Measurements from ENCODE around the gene SDHB. TPM values are rescaled to one million over a fixed set of nuclear protein-coding genes. Genes with fewer than 3 reads are reported as not detected.

SDHB gene
- 100 to 1,000 TPM; 209 to 255 (median 239) TPM for total RNA-seq
- 311 TPM for polyA plus RNA-seq
- long read RNA-seq, donor 1, transcript SDHB-201 (8 exons, 1,153 nt) = major isoform, 202 of 218 reads
- long read RNA-seq, donor 1, partial matches to known transcripts = 10 of 218 reads
- long read RNA-seq, donor 1, other reads (novel, unspliced or antisense) = 5 of 218 reads
- long read RNA-seq, donor 2, transcript SDHB-201 (8 exons, 1,153 nt) = major isoform, 114 of 124 reads
- long read RNA-seq, donor 2, partial matches to known transcripts = 8 of 124 reads
- long read RNA-seq, donor 2, other reads (novel, unspliced or antisense) = 1 of 124 reads
- long read RNA-seq, donor 3, transcript SDHB-201 (8 exons, 1,153 nt) = major isoform, 224 of 241 reads
- long read RNA-seq, donor 3, partial matches to known transcripts = 12 of 241 reads
- long read RNA-seq, donor 3, other reads (novel, unspliced or antisense) = 5 of 241 reads
- long read RNA-seq, donor 4, transcript SDHB-201 (8 exons, 1,153 nt) = major isoform, 103 of 105 reads
- long read RNA-seq, donor 4, partial matches to known transcripts = 2 of 105 reads
- long read RNA-seq, donor 4, other reads (novel, unspliced or antisense) = 0 of 105 reads

GRCh38 chr1:17053685-17054410 lies at the start of gene SDHB:
Gene SDHB (minus strand): TSS chr1:17054032. CDS start chr1:17054019, 13 bp downstream.
- peak within 1 kb of the TSS; percentile 96 for H3K27ac ChIP-seq (ENCODE audit: low read length)
- WGBS = under 1% methylated on average over 44 of the region's 44 CpGs
- DNase-seq = peak; percentile 98 to 99 (median 99)
- no peaks in the 10 kb centered on the region for H3K9me3 ChIP-seq (ENCODE audit: control insufficient read depth, low read length)
- peak; percentile 99 for ATAC-seq
- intact Hi-C loops (cut with DNase I) = loop anchor here in 1 of 4 donors (5.0 kb wide), 1 partner anchor 37 kb away; no protein-coding TSS in a partner anchor
- peak within 1 kb of the TSS; percentile 84 for H3K4me3 ChIP-seq (ENCODE audit: low read length)
- H3K4me1 ChIP-seq (ENCODE audit: control insufficient read depth, insufficient read depth, low read length) = no peaks in the 10 kb centered on the region
- H3K27me3 ChIP-seq (ENCODE audit: control insufficient read depth, insufficient read depth) = no peaks in the 10 kb centered on the region

GRCh38 chr1:17102232-17102631 lies 48.4 kb upstream of the SDHB start:
- DNase-seq = no peak
- no peak overlapping the region for H3K27ac ChIP-seq (ENCODE audit: low read length)
- WGBS = 84% methylated on average over 2 of the region's 2 CpGs

GRCh38 chr1:17101261-17101660 lies 47.4 kb upstream of the SDHB start:
- ATAC-seq = no peak
- DNase-seq = no peak
- Histone ChIP-seq H3K9me3 (ENCODE audit: control insufficient read depth, low read length) (no peaks in the 10 kb centered on the region), H3K27ac (ENCODE audit: low read length) (no peak overlapping the region), H3K27me3 (ENCODE audit: control insufficient read depth, insufficient read depth) (no peaks in the 10 kb centered on the region), H3K4me3 (ENCODE audit: low read length) (no peak overlapping the region), H3K4me1 (ENCODE audit: control insufficient read depth, insufficient read depth, low read length) (no peaks in the 10 kb centered on the region)
- intact Hi-C loops (cut with DNase I) = no loop called here
- 68% methylated on average over 4 of the region's 4 CpGs for WGBS

More at GRCh38 chr1:17102232-17102631, 48.4 kb upstream of the SDHB start:
- Histone ChIP-seq H3K4me1 (ENCODE audit: control insufficient read depth, insufficient read depth, low read length) (no peaks in the 10 kb centered on the region), H3K4me3 (ENCODE audit: low read length) (no peak overlapping the region), H3K27me3 (ENCODE audit: control insufficient read depth, insufficient read depth) (no peaks in the 10 kb centered on the region), H3K9me3 (ENCODE audit: control insufficient read depth, low read length) (no peaks in the 10 kb centered on the region)
- no peak for ATAC-seq
- intact Hi-C loops (cut with DNase I) = no loop called here

GRCh38 chr1:17099616-17100340 lies 45.9 kb upstream of the SDHB start:
- H3K9me3 ChIP-seq (ENCODE audit: control insufficient read depth, low read length) = no peaks in the 10 kb centered on the region
- ATAC-seq (no peak), DNase-seq (no peak)
- H3K27ac ChIP-seq (ENCODE audit: low read length) = no peak overlapping the region
- intact Hi-C loops (cut with DNase I) = no loop called here
- no peaks in the 10 kb centered on the region for H3K4me1 ChIP-seq (ENCODE audit: control insufficient read depth, insufficient read depth, low read length)
- H3K27me3 ChIP-seq (ENCODE audit: control insufficient read depth, insufficient read depth) = no peaks in the 10 kb centered on the region
- H3K4me3 ChIP-seq (ENCODE audit: low read length) = no peak overlapping the region
- WGBS = 73% methylated on average over 10 of the region's 10 CpGs

GRCh38 chr1:17098446-17099317 lies 44.9 kb upstream of the SDHB start:
- Histone ChIP-seq H3K4me3 (ENCODE audit: low read length) (no peak overlapping the region), H3K4me1 (ENCODE audit: control insufficient read depth, insufficient read depth, low read length) (no peaks in the 10 kb centered on the region), H3K27ac (ENCODE audit: low read length) (no peak overlapping the region), H3K9me3 (ENCODE audit: control insufficient read depth, low read length) (no peaks in the 10 kb centered on the region), H3K27me3 (ENCODE audit: control insufficient read depth, insufficient read depth) (no peaks in the 10 kb centered on the region)
- ATAC-seq (no peak), DNase-seq (no peak)
- 56% methylated on average over 13 of the region's 13 CpGs for WGBS
- intact Hi-C loops (cut with DNase I) = no loop called here

GRCh38 chr1:17097787-17098186 lies 44.0 kb upstream of the SDHB start:
- H3K27me3 ChIP-seq (ENCODE audit: control insufficient read depth, insufficient read depth) = no peaks in the 10 kb centered on the region
- H3K9me3 ChIP-seq (ENCODE audit: control insufficient read depth, low read length) = no peaks in the 10 kb centered on the region
- H3K27ac ChIP-seq (ENCODE audit: low read length) = no peak overlapping the region
- DNase-seq (no peak), ATAC-seq (no peak)
- H3K4me1 ChIP-seq (ENCODE audit: control insufficient read depth, insufficient read depth, low read length) = no peaks in the 10 kb centered on the region
- 55% methylated on average over 14 of the region's 14 CpGs for WGBS
- intact Hi-C loops (cut with DNase I) = no loop called here
- no peak overlapping the region for H3K4me3 ChIP-seq (ENCODE audit: low read length)

- no peak overlapping the region for H3K4me3 ChIP-seq (ENCODE audit: low read length)
- H3K27me3 ChIP-seq (ENCODE audit: control insufficient read depth, insufficient read depth) = no peaks in the 10 kb centered on the region
- H3K9me3 ChIP-seq (ENCODE audit: control insufficient read depth, low read length) = no peaks in the 10 kb centered on the region
- H3K27ac ChIP-seq (ENCODE audit: low read length) = no peak overlapping the region
- no peaks in the 10 kb centered on the region for H3K4me1 ChIP-seq (ENCODE audit: control insufficient read depth, insufficient read depth, low read length)
- ATAC-seq = no peak
- no peak for DNase-seq
- intact Hi-C loops (cut with DNase I) = no loop called here
- 77% methylated on average over 8 of the region's 8 CpGs for WGBS
Observed at GRCh38 chr1:17097147-17097546, 43.3 kb upstream of the SDHB start.

GRCh38 chr1:17096584-17096983 lies 42.8 kb upstream of the SDHB start:
- no peak for DNase-seq
- 35% methylated on average over 1 of the region's 1 CpG for WGBS
- no peaks in the 10 kb centered on the region for H3K4me1 ChIP-seq (ENCODE audit: control insufficient read depth, insufficient read depth, low read length)
- no peaks in the 10 kb centered on the region for H3K9me3 ChIP-seq (ENCODE audit: control insufficient read depth, low read length)
- H3K27me3 ChIP-seq (ENCODE audit: control insufficient read depth, insufficient read depth) = no peaks in the 10 kb centered on the region
- no peak overlapping the region for H3K4me3 ChIP-seq (ENCODE audit: low read length)
- no peak overlapping the region for H3K27ac ChIP-seq (ENCODE audit: low read length)
- ATAC-seq = no peak
- intact Hi-C loops (cut with DNase I) = no loop called here

GRCh38 chr1:17095141-17095540 lies 41.3 kb upstream of the SDHB start:
- 40% methylated on average over 4 of the region's 4 CpGs for WGBS
- no peak for DNase-seq
- no peak for ATAC-seq
- no peaks in the 10 kb centered on the region for H3K27me3 ChIP-seq (ENCODE audit: control insufficient read depth, insufficient read depth)
- no peaks in the 10 kb centered on the region for H3K9me3 ChIP-seq (ENCODE audit: control insufficient read depth, low read length)
- no peaks in the 10 kb centered on the region for H3K4me1 ChIP-seq (ENCODE audit: control insufficient read depth, insufficient read depth, low read length)
- H3K27ac ChIP-seq (ENCODE audit: low read length) = no peak overlapping the region
- H3K4me3 ChIP-seq (ENCODE audit: low read length) = no peak overlapping the region
- intact Hi-C loops (cut with DNase I) = no loop called here

GRCh38 chr1:17094664-17095063 lies 40.8 kb upstream of the SDHB start:
- Histone ChIP-seq H3K27me3 (ENCODE audit: control insufficient read depth, insufficient read depth) (no peaks in the 10 kb centered on the region), H3K4me1 (ENCODE audit: control insufficient read depth, insufficient read depth, low read length) (no peaks in the 10 kb centered on the region), H3K4me3 (ENCODE audit: low read length) (no peak overlapping the region), H3K27ac (ENCODE audit: low read length) (no peak overlapping the region), H3K9me3 (ENCODE audit: control insufficient read depth, low read length) (no peaks in the 10 kb centered on the region)
- DNase-seq (no peak), ATAC-seq (no peak)
- WGBS = 61% methylated on average over 5 of the region's 5 CpGs
- intact Hi-C loops (cut with DNase I) = no loop called here

Measured in right cardiac atrium (tissue), 5 donors.